GM10266 (cell line): ENCODE measurements around the gene KCNK15.
"Not testable (repeated sequence)": the region's sequence is repeated elsewhere in the genome, so short reads cannot be mapped to it uniquely, and the experiment has no call there.

Source experiments
- DNase-seq: peaks from one replicate; pipeline ENCODE4 v3.0.0; 2012; ENCODE audit errors: extremely low spot score
- CTCF ChIP-seq: IDR thresholded peaks from 2 replicates; pipeline ENCODE4 v1.5.1; 2012; ENCODE audit warnings: mild to moderate bottlenecking, low read depth; ENCODE audit not compliant: control insufficient read depth, insufficient read depth; ENCODE audit errors: missing control alignments

The KCNK15 gene

GRCh38 chr20:44758247-44759101 is 12.8 kb downstream of the KCNK15 start:
- no peak for TF ChIP-seq CTCF
- DNase-seq, result no peak

GRCh38 chr20:44759595-44759994 is 13.9 kb downstream of the KCNK15 start:
- no peak for TF ChIP-seq CTCF

GRCh38 chr20:44761423-44761822 is 15.8 kb downstream of the KCNK15 start:
- TF ChIP-seq CTCF, result no peak
- DNase-seq, result no peak

More at GRCh38 chr20:44759595-44759994, 13.9 kb downstream of the KCNK15 start:
- no peak for DNase-seq

- no peak for TF ChIP-seq CTCF
- no peak for DNase-seq
These were observed 16.9 kb downstream of the KCNK15 start for GRCh38 chr20:44762466-44763140.

GRCh38 chr20:44763798-44764197 is 18.1 kb downstream of the KCNK15 start:
- not testable (repeated sequence) for DNase-seq

GRCh38 chr20:44765091-44765490 is 19.4 kb downstream of the KCNK15 start:
- TF ChIP-seq CTCF, result no peak
- DNase-seq, result no peak

GRCh38 chr20:44765701-44766347 is 20.2 kb downstream of the KCNK15 start:
- no peak for TF ChIP-seq CTCF
- DNase-seq, result no peak
